NOMO-1 treated with DMSO at 0.1 percent for 48 hours (cell line): ENCODE measurements around the gene BDKRB2.

Experiments
- DNase-seq: peaks from one replicate; lab custom pipeline; 2025; ENCODE audit not compliant: unreplicated experiment; lab: John Stamatoyannopoulos, UW

The BDKRB2 gene

GRCh38 chr14:96176275-96176674 lies 28.4 kb upstream of the BDKRB2 start:
- DNase-seq, result no peak

- no peak for DNase-seq
Measured at GRCh38 chr14:96176811-96177211, 27.8 kb upstream of the BDKRB2 start.

- no peak for DNase-seq
Measured at GRCh38 chr14:96177766-96178375, 26.8 kb upstream of the BDKRB2 start.

GRCh38 chr14:96178461-96179321 lies 25.9 kb upstream of the BDKRB2 start:
- DNase-seq, result no peak

GRCh38 chr14:96180043-96180874 lies 24.4 kb upstream of the BDKRB2 start:
- DNase-seq, result no peak

- DNase-seq, result no peak
Measured at GRCh38 chr14:96181186-96182056, 23.2 kb upstream of the BDKRB2 start.

GRCh38 chr14:96182546-96182945 lies 22.1 kb upstream of the BDKRB2 start:
- no peak for DNase-seq

- DNase-seq, result no peak
Measured at GRCh38 chr14:96184737-96185136, 19.9 kb upstream of the BDKRB2 start.

- DNase-seq, result no peak
Measured at GRCh38 chr14:96187216-96188031, 17.2 kb upstream of the BDKRB2 start.

GRCh38 chr14:96189281-96189711 lies 15.3 kb upstream of the BDKRB2 start:
- DNase-seq, result no peak

- no peak for DNase-seq
Measured at GRCh38 chr14:96191353-96191752, 13.3 kb upstream of the BDKRB2 start.

- no peak for DNase-seq
Measured at GRCh38 chr14:96191841-96192462, 12.7 kb upstream of the BDKRB2 start.

GRCh38 chr14:96192975-96193805 lies 11.4 kb upstream of the BDKRB2 start:
- DNase-seq, result no peak

GRCh38 chr14:96194262-96194656 lies 10.4 kb upstream of the BDKRB2 start:
- DNase-seq, result no peak

- DNase-seq, result peak; percentile 49
Measured at GRCh38 chr14:96194657-96195431, 9.8 kb upstream of the BDKRB2 start.

- DNase-seq, result no peak
Measured at GRCh38 chr14:96195441-96196081, 9.1 kb upstream of the BDKRB2 start.

- DNase-seq, result no peak
Measured at GRCh38 chr14:96197163-96197852, 7.3 kb upstream of the BDKRB2 start.
